Mesenchymal stem cell (in vitro differentiated cells and primary cell): ENCODE data around the gene C19orf25.
"Not testable (repeated sequence)": the region's sequence is repeated elsewhere in the genome, so short reads cannot be mapped to it uniquely, and the experiment has no call there.

Experiments
- DNase-seq: peaks from one replicate; pipeline ENCODE4 v3.0.0-alpha.2; 2013
- H2AFZ ChIP-seq: one replicate; pipeline ENCODE4 v1.6.1; 2013; ENCODE audit warnings: low read depth, mild to moderate bottlenecking, control low read depth, inconsistent platforms, low read length, moderate library complexity
- H2AK5ac ChIP-seq: 2 replicates; pipeline ENCODE4 v1.6.1; 2013; ENCODE audit warnings: low read length, moderate library complexity, mild to moderate bottlenecking, inconsistent platforms; ENCODE audit not compliant: severe bottlenecking
- H2BK120ac ChIP-seq: one replicate; pipeline ENCODE4 v1.6.1; 2013; ENCODE audit warnings: low read depth, mild to moderate bottlenecking, inconsistent platforms, low read length, moderate library complexity
- H2BK12ac ChIP-seq, 2 experiments: one replicate each; pipeline ENCODE4 v1.6.1; 2013; ENCODE audit warnings: inconsistent platforms in 2 of 2, low read length in 2 of 2, mild to moderate bottlenecking in 2 of 2, moderate library complexity in 2 of 2, control low read depth in 1 of 2
- H2BK15ac ChIP-seq: one replicate; pipeline ENCODE4 v1.6.1; 2013; ENCODE audit warnings: mild to moderate bottlenecking, low read depth, inconsistent platforms; ENCODE audit not compliant: poor library complexity, severe bottlenecking
- H2BK5ac ChIP-seq: 2 replicates; pipeline ENCODE4 v1.6.1; 2013; ENCODE audit warnings: low read depth, mild to moderate bottlenecking, low read length, control low read depth, inconsistent platforms; ENCODE audit not compliant: poor library complexity, severe bottlenecking
- H3K14ac ChIP-seq, 2 experiments: one replicate each; pipeline ENCODE4 v1.6.1; 2013; ENCODE audit warnings: inconsistent platforms in 2 of 2, low read length in 2 of 2, control low read depth in 1 of 2, mild to moderate bottlenecking in 1 of 2, moderate library complexity in 1 of 2
- H3K18ac ChIP-seq, 2 experiments: one replicate each; pipeline ENCODE4 v1.6.1; 2013; ENCODE audit warnings: inconsistent platforms in 2 of 2, low read length in 2 of 2, control low read depth in 1 of 2, low read depth in 1 of 2, mild to moderate bottlenecking in 1 of 2
- H3K23ac ChIP-seq, 2 experiments: one replicate each; pipeline ENCODE4 v1.6.1; 2013; ENCODE audit warnings: inconsistent platforms in 2 of 2, low read length in 2 of 2, mild to moderate bottlenecking in 2 of 2, moderate library complexity in 2 of 2, control low read depth in 1 of 2
- H3K27ac ChIP-seq: 2 replicates; pipeline ENCODE4 v1.5.1; 2013; ENCODE audit warnings: mild to moderate bottlenecking, moderate library complexity, low read length, control low read depth, inconsistent platforms; ENCODE audit not compliant: poor library complexity, severe bottlenecking
- H3K27me3 ChIP-seq, 2 experiments: 2 replicates each; pipeline versions ENCODE4 v1.6.1 to v1.7.0; 2013; ENCODE audit warnings: low read length in 2 of 2, mild to moderate bottlenecking in 2 of 2, moderate library complexity in 2 of 2, control low read depth in 1 of 2, inconsistent platforms in 1 of 2; ENCODE audit not compliant: control insufficient read depth in 1 of 2, insufficient read depth in 1 of 2
- H3K36me3 ChIP-seq, 2 experiments: 2 replicates each; pipeline versions ENCODE4 v1.6.1 to v1.7.0; 2013; ENCODE audit warnings: low read length in 2 of 2, control low read depth in 1 of 2, inconsistent platforms in 1 of 2, low read depth in 1 of 2, mild to moderate bottlenecking in 1 of 2; ENCODE audit not compliant: insufficient read depth in 2 of 2, control insufficient read depth in 1 of 2
- H3K4ac ChIP-seq, 2 experiments: one replicate each; pipeline ENCODE4 v1.6.1; 2013; ENCODE audit warnings: inconsistent platforms in 2 of 2, low read length in 2 of 2, mild to moderate bottlenecking in 2 of 2, moderate library complexity in 2 of 2, control low read depth in 1 of 2, low read depth in 1 of 2
- H3K4me1 ChIP-seq: 2 replicates; pipeline ENCODE4 v1.6.1; 2013; ENCODE audit warnings: low read depth, low read length, control low read depth; ENCODE audit not compliant: control insufficient read depth, insufficient read depth
- H3K4me2 ChIP-seq: 2 replicates; pipeline ENCODE4 v1.6.1; 2013; ENCODE audit warnings: low read length, mild to moderate bottlenecking, inconsistent platforms; ENCODE audit not compliant: poor library complexity, severe bottlenecking
- H3K4me3 ChIP-seq, 2 experiments: 2 replicates each; pipeline versions ENCODE4 v1.5.1 to v1.7.0; 2013; ENCODE audit warnings: low read length in 2 of 2, mild to moderate bottlenecking in 2 of 2, control low read depth in 1 of 2, low read depth in 1 of 2; ENCODE audit not compliant: insufficient read depth in 1 of 2
- H3K79me1 ChIP-seq: replicated peaks from 2 replicates; pipeline ENCODE4 v1.6.1; 2013; ENCODE audit warnings: mild to moderate bottlenecking, control low read depth, low read length, inconsistent platforms; ENCODE audit not compliant: poor library complexity, severe bottlenecking
- H3K9ac ChIP-seq: 2 replicates; pipeline ENCODE4 v1.7.0; 2013; ENCODE audit warnings: mild to moderate bottlenecking, low read length, moderate library complexity
- H3K9me3 ChIP-seq: 2 replicates; pipeline ENCODE4 v1.7.0; 2013; ENCODE audit warnings: mild to moderate bottlenecking, low read length; ENCODE audit not compliant: control insufficient read depth
- H4K8ac ChIP-seq: one replicate; pipeline ENCODE4 v1.6.1; 2013; ENCODE audit warnings: inconsistent platforms, mild to moderate bottlenecking, low read length, moderate library complexity
- H4K91ac ChIP-seq: one replicate; pipeline ENCODE4 v1.6.1; 2013; ENCODE audit warnings: mild to moderate bottlenecking, low read length, inconsistent platforms
- WGBS: methylation state at CpG from one replicate; pipeline ENCODE4 v1.1.7; 2013; ENCODE audit warnings: mixed read lengths; 5-methylcytosine and 5-hydroxymethylcytosine counted together

Gene C19orf25

DNA sequence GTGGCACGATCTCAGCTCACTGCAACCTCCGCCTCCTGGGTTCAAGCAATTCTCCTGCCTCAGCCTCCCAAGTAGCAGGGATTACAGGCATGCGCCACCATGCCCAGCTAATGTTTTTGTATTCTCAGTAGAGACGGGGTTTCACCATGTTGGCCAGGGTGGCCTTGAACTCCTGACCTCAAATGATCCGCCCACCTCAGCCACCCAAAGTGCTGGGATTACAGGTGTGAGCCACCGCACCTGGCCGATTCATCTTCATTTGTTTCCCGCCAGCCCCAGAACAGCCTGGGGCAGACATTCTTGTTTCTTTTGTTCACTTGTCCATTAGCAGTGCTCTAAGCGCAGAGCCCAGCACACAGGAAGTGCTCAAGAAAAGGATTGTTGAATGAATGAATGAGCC, 2.0 kb downstream of the C19orf25 start:
- H4K91ac ChIP-seq, H3K14ac ChIP-seq, H2BK12ac ChIP-seq, H2BK15ac ChIP-seq, DNase-seq, H3K23ac ChIP-seq, H3K4me3 ChIP-seq, H2AK5ac ChIP-seq, H4K8ac ChIP-seq, H2BK5ac ChIP-seq, H3K18ac ChIP-seq, H2AFZ ChIP-seq, H3K9ac ChIP-seq, H3K27ac ChIP-seq, H3K4me2 ChIP-seq, H3K9me3 ChIP-seq, H2BK120ac ChIP-seq, H3K4ac ChIP-seq: not testable (repeated sequence)
- peaks cover 22% of the 10 kb centered on the region for H3K4me1 ChIP-seq
- H3K79me1 ChIP-seq, result peaks cover 30% of the 10 kb centered on the region
- WGBS, result 98% methylated on average over 9 of the region's 9 CpGs
- peaks cover 8 to 15% of the 10 kb centered on the region in 2 experiments for H3K27me3 ChIP-seq
- H3K36me3 ChIP-seq, result peaks cover 13 to 41% of the 10 kb centered on the region in 2 experiments

DNA sequence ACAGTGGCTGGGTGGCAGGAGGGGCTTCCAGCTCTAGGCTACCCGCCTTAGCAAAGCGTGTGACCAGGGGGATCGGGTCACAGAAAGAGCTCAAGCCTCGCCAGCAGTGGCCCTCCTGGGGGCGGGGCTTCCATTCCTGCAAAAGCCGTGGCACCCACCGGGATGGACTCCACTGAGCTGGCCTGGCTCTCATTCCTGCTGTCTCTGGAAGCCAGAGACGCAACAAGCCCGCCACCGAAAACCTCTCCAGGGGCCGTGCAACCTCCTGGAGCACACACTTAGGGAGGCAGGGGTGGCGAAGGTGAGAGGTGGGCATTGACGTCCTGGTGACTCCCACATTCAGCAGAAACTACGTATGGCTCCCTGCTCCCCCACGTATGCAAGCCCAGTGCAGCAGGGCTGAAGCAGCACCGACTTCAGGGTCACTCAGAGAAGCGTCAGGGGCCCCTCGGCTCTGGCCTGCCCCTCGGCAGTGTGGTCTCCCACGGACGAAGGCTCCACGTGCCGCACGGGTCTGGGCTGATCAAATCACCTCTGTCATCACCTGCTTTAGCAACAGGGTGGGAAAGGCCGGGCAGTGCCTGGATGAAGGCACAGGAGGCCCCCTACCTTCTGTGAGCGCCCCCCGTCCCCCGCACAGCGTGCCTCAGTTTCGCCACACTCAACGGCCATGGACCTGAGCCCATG, 3.1 kb downstream of the C19orf25 start:
- Histone ChIP-seq H3K9ac (no peak overlapping the region), H3K4me3 (no peak overlapping the region), H3K4me2 (no peak overlapping the region), H4K91ac (no peak overlapping the region), H3K4ac (no peak overlapping the region), H3K23ac (no peak overlapping the region), H3K27me3 (peaks cover 20 to 27% of the 10 kb centered on the region in 2 experiments), H2AFZ (no peak overlapping the region), H3K9me3 (no peaks in the 10 kb centered on the region), H3K18ac (no peak overlapping the region), H2BK5ac (no peak overlapping the region), H3K79me1 (peaks cover 38% of the 10 kb centered on the region), H3K27ac (no peak overlapping the region), H4K8ac (no peak overlapping the region), H3K36me3 (peaks cover 13 to 38% of the 10 kb centered on the region in 2 experiments), H3K4me1 (peaks cover 31% of the 10 kb centered on the region), H2AK5ac (no peak overlapping the region), H3K14ac (no peak overlapping the region), H2BK15ac (no peak overlapping the region), H2BK120ac (no peak overlapping the region), H2BK12ac (no peak overlapping the region)
- 95% methylated on average over 31 of the region's 31 CpGs for WGBS
- no peak for DNase-seq

DNA sequence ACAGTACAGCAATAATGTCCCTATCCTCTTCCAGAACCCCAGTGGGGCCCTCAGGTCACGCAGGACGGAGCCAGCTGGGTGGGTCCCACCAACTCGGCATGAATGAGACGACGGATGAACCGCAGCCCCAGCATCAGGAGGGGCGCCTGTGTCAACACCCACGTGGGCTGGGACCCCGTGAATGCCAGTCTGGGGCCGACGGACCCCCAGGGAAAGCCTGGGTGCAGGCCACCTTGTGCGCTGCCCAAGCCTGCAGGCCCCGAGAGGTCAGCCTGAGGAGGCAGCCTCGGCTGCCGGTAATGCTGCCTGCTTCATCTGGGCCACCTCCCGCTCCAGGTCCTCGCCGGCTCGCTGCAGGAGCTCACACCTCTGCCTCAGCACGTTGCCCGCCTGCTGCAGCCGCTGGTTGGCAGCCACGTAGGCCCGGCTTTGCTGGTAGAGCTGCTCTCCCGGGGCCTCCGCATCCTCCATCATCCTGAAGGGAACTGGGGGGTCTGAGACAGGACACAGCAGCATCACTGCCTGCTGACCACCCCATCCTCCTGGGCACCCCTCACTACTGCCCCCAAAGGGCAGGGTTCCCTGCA, 4.2 kb downstream of the C19orf25 start:
- Histone ChIP-seq H3K14ac (no peak overlapping the region), H3K4me1 (peaks cover 41% of the 10 kb centered on the region), H2BK15ac (no peak overlapping the region), H2AFZ (no peak overlapping the region), H3K4me2 (no peak overlapping the region), H4K8ac (peak overlapping the region; percentile 19), H3K27ac (no peak overlapping the region), H3K9me3 (no peaks in the 10 kb centered on the region), H3K18ac (no peak overlapping the region), H3K4ac (no peak overlapping the region), H3K9ac (no peak overlapping the region), H2BK120ac (no peak overlapping the region), H3K79me1 (peaks cover 41% of the 10 kb centered on the region), H2AK5ac (no peak overlapping the region), H3K27me3 (peaks cover 24 to 37% of the 10 kb centered on the region in 2 experiments), H3K23ac (no peak overlapping the region), H3K36me3 (peaks cover 13 to 38% of the 10 kb centered on the region in 2 experiments), H2BK5ac (no peak overlapping the region), H4K91ac (no peak overlapping the region), H3K4me3 (no peak overlapping the region), H2BK12ac (no peak overlapping the region)
- DNase-seq, result no peak
- WGBS, result 96% methylated on average over 25 of the region's 26 CpGs

DNA sequence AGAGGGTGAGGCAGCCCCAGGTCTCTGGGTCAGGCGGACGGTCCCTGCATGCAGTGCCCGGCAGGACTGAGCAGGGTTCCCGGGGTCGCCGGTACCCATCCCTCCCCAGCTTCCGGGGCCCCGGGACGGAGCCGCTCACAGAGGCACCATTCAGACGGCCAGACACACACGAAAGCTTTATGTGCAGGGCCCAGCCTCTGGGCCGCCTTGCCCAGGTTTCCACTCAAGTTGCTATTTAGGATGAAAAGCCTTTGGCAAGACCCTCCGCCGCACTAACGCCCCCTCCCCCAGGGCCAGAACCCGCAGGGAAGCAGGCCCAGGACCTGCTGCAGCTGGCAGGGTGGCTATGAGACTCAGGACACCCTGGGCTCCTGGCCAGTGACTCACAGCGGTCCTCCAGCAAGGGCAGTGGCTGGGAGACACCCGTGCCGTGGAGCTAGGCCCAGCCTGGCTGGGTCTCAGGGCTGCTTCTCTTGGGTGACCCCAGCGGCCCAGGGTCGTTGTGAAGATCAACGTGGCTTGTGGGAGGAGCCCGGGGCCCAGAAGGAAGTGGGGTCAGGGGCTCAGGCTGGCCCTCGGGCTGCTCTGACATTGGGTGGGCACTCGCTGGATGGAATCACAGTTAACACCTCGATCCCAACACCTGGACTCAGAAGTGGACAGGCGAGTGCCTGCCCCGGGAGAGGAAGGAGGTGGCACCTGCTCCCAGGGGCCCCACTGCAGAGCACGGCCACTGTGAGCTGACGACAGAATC, 4.8 kb downstream of the C19orf25 start:
- peaks cover 41% of the 10 kb centered on the region for H3K79me1 ChIP-seq
- H3K9me3 ChIP-seq, result no peaks in the 10 kb centered on the region
- no peak overlapping the region for H2BK12ac ChIP-seq
- H3K27me3 ChIP-seq, result peaks cover 24 to 39% of the 10 kb centered on the region in 2 experiments
- no peak overlapping the region for H3K23ac ChIP-seq
- H3K4ac ChIP-seq, result no peak overlapping the region
- H3K14ac ChIP-seq, result no peak overlapping the region
- WGBS, result 86% methylated on average over 31 of the region's 31 CpGs
- peaks cover 13 to 38% of the 10 kb centered on the region in 2 experiments for H3K36me3 ChIP-seq
- no peak overlapping the region for H3K4me3 ChIP-seq
- H2BK15ac ChIP-seq, result no peak overlapping the region
- H2AFZ ChIP-seq, result no peak overlapping the region
- no peak overlapping the region for H3K18ac ChIP-seq
- H3K9ac ChIP-seq, result no peak overlapping the region
- no peak overlapping the region for H4K91ac ChIP-seq
- no peak overlapping the region for H3K4me2 ChIP-seq
- H2BK120ac ChIP-seq, result no peak overlapping the region
- H3K27ac ChIP-seq, result no peak overlapping the region
- peaks cover 48% of the 10 kb centered on the region for H3K4me1 ChIP-seq
- H2AK5ac ChIP-seq, result no peak overlapping the region
- no peak for DNase-seq
- no peak overlapping the region for H2BK5ac ChIP-seq
- no peak overlapping the region for H4K8ac ChIP-seq
